HG02759 (cell line): ENCODE data around the gene LILRA1.
"Not testable (repeated sequence)": the region's sequence is repeated elsewhere in the genome, so short reads cannot be mapped to it uniquely, and the experiment has no call there.

ENCODE experiments used
- ATAC-seq: cut with Tn5 transposase; IDR thresholded peaks from one replicate; pipeline ENCODE4 v1.9.1; 2021; ENCODE audit warnings: mild to moderate bottlenecking, moderate library complexity; ENCODE audit not compliant: unreplicated experiment

Gene LILRA1

DNA sequence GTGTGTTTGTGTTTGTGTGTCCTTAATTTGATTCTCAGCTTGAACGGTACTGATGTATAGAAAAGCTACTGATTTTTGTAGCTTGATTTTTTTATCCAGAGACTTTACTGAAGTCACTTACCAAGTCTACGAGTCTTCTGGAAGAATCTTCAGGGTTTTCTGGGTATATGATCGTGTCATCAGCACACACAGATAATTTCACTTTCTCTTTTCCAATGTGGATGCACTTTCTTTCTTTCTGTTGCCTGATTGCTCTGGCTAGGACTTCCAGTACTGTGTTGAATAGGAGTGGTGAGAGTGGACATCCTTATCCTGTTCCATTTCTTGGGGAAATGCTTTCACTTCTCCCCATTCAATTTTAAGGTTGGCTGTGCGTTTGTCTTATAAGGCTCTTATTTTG lies 29.0 kb downstream of the LILRA1 start:
- no peak for ATAC-seq

GRCh38 chr19:54624234-54624633 lies 30.8 kb downstream of the LILRA1 start:
- ATAC-seq, result not testable (repeated sequence)

GRCh38 chr19:54624934-54625730 lies 31.7 kb downstream of the LILRA1 start:
- ATAC-seq, result not testable (repeated sequence)

DNA sequence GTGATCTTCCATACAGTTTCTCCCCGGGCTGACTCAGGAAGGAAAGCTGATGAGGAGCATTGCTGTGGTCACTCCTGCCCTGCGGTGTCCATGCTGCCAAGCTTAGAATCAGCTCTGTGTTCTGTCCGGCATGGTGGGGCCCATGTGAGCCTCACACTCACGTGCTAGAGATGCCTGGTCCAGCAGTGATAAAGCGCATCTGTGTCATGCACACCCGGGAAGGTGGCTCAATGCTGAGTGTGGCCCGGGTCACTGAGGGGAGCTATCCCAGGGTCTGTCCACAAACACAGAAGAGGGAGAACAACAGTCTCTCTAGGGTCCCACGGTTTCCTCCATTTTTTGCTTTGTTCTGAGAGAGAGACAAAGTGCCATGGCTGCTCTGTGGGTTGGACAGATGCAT lies 33.3 kb downstream of the LILRA1 start:
- ATAC-seq, result no peak

- not testable (repeated sequence) for ATAC-seq
These were observed 34.5 kb downstream of the LILRA1 start for GRCh38 chr19:54627912-54628311.

DNA sequence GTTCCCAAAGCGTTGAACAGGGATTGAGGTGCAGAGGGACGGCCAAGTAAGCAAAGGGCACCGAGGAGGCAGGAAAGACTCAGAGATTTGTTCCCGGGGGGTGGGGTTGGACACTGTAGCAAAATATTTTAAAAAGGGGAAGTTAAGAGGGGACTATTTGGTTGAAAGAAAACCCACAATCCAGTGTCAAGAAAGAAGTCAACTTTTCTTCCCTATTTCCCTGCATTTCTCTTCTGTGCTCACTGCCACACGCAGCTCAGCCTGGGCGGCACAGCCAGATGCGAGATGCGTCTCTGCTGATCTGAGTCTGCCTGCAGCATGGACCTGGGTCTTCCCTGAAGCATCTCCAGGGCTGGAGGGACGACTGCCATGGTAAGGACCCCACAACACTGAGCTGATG lies 36.8 kb downstream of the LILRA1 start, which contains the start of gene LILRB1:
TSS of gene LILRB1 (plus strand) at position 223 of the 400 bp plus-strand sequence. CDS start 590 bp downstream, outside the sequence.
- not testable (repeated sequence) for ATAC-seq

DNA sequence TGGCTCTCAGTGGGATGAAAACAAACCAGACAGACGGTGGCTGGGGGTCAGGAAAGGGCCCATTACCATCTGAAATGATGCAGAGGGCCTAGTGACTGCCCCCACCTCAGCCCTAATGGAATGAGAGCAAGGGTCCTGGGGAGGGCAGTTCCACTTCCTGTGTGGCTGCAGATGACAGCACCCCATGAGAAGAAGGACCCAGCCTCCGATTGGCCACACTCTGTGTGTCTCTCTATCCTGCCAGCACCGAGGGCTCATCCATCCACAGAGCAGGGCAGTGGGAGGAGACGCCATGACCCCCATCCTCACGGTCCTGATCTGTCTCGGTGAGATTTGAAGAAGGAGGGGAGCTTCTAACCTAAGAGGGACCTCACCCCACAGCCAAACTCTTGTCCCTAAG lies 37.4 kb downstream of the LILRA1 start:
- ATAC-seq, result no peak

- not testable (repeated sequence) for ATAC-seq
These were observed 38.3 kb downstream of the LILRA1 start for GRCh38 chr19:54631489-54632337.

DNA sequence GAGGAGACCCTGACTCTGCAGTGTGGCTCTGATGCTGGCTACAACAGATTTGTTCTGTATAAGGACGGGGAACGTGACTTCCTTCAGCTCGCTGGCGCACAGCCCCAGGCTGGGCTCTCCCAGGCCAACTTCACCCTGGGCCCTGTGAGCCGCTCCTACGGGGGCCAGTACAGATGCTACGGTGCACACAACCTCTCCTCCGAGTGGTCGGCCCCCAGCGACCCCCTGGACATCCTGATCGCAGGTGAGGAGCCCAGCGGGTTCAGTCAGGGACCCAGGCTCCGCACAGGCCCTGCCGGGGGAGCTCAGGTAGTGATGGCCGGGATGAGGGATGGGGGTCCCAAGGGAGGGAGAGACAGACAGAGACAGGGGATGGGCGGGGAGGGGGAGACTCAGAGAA lies 39.1 kb downstream of the LILRA1 start:
- not testable (repeated sequence) for ATAC-seq

GRCh38 chr19:54633401-54633800 lies 40.0 kb downstream of the LILRA1 start:
- ATAC-seq, result no peak

DNA sequence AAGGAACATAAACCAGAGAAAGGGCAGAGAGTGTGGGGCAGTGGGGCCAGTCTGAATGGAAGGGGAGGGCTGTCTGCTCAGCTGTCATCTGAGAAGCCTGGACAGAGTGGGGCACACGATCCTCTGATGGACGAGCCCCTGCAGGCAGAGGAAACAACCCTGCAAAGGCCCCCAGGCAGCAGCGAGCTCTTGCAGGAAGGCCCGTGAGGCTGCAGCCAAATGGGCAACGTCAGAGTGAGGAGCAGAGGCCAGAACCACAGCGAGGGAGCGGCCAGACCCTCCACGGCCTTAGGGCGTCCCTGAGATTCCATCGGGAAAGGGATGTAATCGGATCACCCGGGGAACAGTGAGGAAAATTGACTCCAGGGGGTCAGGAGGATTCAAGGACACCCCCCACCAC lies 42.6 kb downstream of the LILRA1 start:
- not testable (repeated sequence) for ATAC-seq

- no peak for ATAC-seq
These were observed 45.3 kb downstream of the LILRA1 start for GRCh38 chr19:54638683-54639082.

DNA sequence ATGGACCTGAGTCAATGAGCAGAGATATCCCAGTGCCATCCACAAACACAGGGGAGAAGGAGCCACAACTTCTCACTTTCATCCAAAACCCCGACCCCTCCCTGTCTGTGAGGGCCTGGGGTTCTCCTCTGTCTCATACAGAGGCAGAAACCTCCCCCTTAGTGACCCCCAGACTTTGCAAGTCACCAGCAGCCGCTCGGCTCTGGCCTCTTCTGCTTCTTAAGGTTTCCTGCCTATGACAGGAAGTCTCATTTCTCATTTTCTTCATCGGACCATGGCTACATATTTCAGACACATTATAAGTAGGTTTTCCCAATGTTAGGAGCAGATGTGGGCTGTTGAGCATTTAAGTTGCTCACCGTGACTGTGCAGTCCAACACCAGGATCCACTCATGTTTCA lies 49.5 kb downstream of the LILRA1 start:
- ATAC-seq, result not testable (repeated sequence)

DNA sequence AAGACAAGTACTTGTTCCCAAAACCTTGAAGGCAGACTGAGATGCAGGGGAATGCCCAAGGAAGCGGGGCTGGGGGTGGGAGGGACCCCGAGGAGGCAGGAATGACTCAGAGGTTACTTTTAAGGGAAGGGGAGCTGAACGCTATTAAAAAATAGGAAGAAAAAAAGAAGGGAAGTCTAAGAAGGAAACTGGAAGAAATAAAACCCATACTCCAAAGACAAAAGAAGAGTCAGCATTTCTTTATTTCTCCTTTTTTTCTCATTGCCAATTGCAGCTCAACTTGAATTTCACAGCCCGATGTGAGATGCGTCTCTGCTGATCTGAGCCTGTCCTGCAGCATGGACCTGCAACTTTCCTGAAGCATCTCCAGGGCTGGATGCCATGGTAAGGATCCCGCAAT lies 50.2 kb downstream of the LILRA1 start:
- ATAC-seq, result not testable (repeated sequence)

GRCh38 chr19:54644056-54644455 lies 50.6 kb downstream of the LILRA1 start:
- no peak for ATAC-seq

GRCh38 chr19:54646331-54646841 lies 53.0 kb downstream of the LILRA1 start:
- no peak for ATAC-seq

GRCh38 chr19:54648129-54648528 lies 54.7 kb downstream of the LILRA1 start:
- ATAC-seq, result no peak

DNA sequence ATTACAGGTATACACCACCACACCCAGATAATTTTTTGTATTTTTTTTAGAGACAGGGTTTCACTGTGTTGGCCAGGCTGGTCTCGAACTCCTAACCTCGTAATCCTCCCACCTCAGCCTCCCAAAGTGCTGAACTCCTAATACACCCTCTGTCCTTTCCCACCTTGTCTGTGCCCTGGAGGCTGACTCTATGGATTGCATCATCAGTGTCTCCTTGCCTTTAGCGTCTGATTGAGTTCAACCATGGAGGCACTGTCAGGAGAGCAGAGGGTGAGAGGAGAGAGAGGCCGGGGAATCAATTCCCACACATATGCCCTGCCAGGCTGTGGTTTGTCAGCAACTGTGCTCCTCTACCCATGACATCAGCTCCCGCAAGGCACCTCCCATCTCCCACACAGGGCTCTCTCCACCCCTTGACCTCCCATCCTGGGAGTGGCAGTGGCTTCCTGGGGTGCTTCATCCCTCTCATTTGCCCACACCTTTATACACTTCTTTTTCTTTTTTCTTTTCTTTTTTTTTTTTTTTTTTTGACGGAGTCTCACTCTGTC lies 56.8 kb downstream of the LILRA1 start:
- no peak for ATAC-seq
